NCI-H526 (cell line): Measurements from ENCODE around the gene TYK2.
A peak's percentile ranks its signal among the peaks of the same experiment; 100 is the strongest.
"Not testable (repeated sequence)": the region's sequence is repeated elsewhere in the genome, so short reads cannot be mapped to it uniquely, and the experiment has no call there.

Experiments
- DNase-seq, 2 experiments: peaks; one replicate each; lab custom pipeline; 2025; lab: John Stamatoyannopoulos, UW

The TYK2 gene

GRCh38 chr19:10377140-10377640 is 3.2 kb downstream of the TYK2 start:
- DNase-seq: not testable (repeated sequence)

GRCh38 chr19:10374931-10375330 is 5.4 kb downstream of the TYK2 start:
- no peak for DNase-seq

GRCh38 chr19:10372690-10373089 is 7.7 kb downstream of the TYK2 start:
- no peak for DNase-seq

- DNase-seq: no peak
Observed at GRCh38 chr19:10368101-10368803, 12.1 kb downstream of the TYK2 start.

- DNase-seq: not testable (repeated sequence)
Observed at GRCh38 chr19:10366950-10367512, 13.3 kb downstream of the TYK2 start.

GRCh38 chr19:10365518-10365917 is 14.9 kb downstream of the TYK2 start:
- no peak for DNase-seq

- no peak for DNase-seq
Observed at GRCh38 chr19:10364644-10365043, 15.7 kb downstream of the TYK2 start.

GRCh38 chr19:10363789-10364281 is 16.5 kb downstream of the TYK2 start:
- DNase-seq: no peak

GRCh38 chr19:10362259-10362658 is 18.1 kb downstream of the TYK2 start:
- DNase-seq: no peak

GRCh38 chr19:10361569-10362011 is 18.8 kb downstream of the TYK2 start:
- no peak for DNase-seq

GRCh38 chr19:10356431-10356830 is 23.9 kb downstream of the TYK2 start:
- DNase-seq: no peak

- DNase-seq: peak; percentile 23 to 85
Observed at GRCh38 chr19:10353793-10354391, 26.5 kb downstream of the TYK2 start.

GRCh38 chr19:10352764-10353671 is 27.4 kb downstream of the TYK2 start:
- peak; percentile 82 to 91 for DNase-seq

GRCh38 chr19:10346509-10346908 is 33.9 kb downstream of the TYK2 start:
- no peak for DNase-seq

- DNase-seq: no peak
Observed at GRCh38 chr19:10344780-10345179, 35.6 kb downstream of the TYK2 start.

GRCh38 chr19:10343495-10343894 is 36.9 kb downstream of the TYK2 start:
- no peak for DNase-seq

- DNase-seq: no peak
Observed at GRCh38 chr19:10339977-10340376, 40.4 kb downstream of the TYK2 start.

GRCh38 chr19:10339380-10339960 is 40.9 kb downstream of the TYK2 start, which contains the start of gene ICAM3:
Gene ICAM3 (minus strand): TSS chr19:10339624. CDS start chr19:10339614, 10 bp downstream.
- DNase-seq: no peak

- no peak for DNase-seq
Observed at GRCh38 chr19:10338940-10339339, 41.4 kb downstream of the TYK2 start.

- DNase-seq: not testable (repeated sequence)
Observed at GRCh38 chr19:10336725-10337124, 43.6 kb downstream of the TYK2 start.

GRCh38 chr19:10335352-10335985 is 44.9 kb downstream of the TYK2 start:
- DNase-seq: no peak
